CMK (cell line): ENCODE results near the gene ABCA7.

Source experiments
- DNase-seq: peaks from one replicate; pipeline ENCODE4 v3.0.0-alpha.2; 2010; ENCODE audit warnings: low read depth

The ABCA7 gene

DNA sequence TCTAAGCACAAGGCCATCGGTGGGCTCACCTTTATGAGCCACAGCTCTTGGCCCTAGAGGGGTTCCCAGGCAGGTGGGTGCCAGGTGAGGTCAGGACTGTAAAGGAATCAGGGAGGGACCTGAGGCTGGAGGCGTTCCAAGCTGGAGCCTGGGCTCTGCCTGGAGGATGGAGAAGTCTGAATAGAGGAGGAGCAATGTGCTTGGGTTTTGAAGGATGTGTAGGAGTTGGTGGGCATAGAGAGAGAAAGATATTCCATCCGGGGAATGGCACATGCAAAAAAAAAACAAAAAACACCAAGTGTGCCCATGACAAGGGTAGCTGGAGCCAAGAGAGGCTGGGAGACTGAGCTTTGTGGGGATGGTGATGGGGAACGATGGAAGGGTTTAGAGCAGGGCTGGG is 37.3 kb upstream of the ABCA7 start:
- no peak for DNase-seq

DNA sequence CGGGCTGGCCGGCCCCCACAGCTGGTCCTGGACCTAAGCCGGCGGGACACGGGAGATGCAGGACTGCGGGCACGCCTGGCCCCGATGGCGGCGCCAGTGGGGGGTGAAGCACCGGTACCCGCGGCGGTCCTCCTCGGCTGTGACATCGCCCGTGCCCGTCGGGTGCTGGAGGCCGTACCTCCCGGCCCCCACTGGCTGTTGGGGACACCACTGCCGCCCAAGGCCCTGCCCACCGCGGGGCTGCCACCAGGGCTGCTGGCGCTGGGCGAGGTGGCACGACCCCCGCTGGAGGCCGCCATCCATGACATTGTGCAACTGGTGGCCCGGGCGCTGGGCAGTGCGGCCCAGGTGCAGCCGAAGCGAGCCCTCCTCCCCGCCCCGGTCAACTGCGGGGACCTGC is 36.6 kb upstream of the ABCA7 start:
- DNase-seq: no peak

DNA sequence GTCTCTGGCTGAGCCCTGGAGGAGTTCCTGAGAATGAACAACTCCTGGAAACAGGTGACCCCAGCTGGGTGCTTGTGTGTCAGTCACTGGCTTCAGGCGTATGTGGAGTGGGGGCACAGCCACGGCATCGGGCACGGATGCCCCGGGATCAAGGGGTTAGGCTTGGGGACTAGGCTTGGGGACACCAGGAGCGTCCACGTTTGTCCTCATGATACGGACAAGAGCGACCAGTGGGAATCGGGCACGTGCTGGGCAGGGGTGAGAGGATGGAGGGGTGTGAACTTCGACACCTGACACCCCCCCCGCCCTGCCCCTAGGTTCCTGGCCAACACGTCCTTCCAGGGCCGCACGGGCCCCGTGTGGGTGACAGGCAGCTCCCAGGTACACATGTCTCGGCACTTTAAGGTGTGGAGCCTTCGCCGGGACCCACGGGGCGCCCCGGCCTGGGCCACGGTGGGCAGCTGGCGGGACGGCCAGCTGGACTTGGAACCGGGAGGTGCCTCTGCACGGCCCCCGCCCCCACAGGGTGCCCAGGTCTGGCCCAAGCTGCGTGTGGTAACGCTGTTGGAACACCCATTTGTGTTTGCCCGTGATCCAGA is 35.6 kb upstream of the ABCA7 start:
- no peak for DNase-seq

DNA sequence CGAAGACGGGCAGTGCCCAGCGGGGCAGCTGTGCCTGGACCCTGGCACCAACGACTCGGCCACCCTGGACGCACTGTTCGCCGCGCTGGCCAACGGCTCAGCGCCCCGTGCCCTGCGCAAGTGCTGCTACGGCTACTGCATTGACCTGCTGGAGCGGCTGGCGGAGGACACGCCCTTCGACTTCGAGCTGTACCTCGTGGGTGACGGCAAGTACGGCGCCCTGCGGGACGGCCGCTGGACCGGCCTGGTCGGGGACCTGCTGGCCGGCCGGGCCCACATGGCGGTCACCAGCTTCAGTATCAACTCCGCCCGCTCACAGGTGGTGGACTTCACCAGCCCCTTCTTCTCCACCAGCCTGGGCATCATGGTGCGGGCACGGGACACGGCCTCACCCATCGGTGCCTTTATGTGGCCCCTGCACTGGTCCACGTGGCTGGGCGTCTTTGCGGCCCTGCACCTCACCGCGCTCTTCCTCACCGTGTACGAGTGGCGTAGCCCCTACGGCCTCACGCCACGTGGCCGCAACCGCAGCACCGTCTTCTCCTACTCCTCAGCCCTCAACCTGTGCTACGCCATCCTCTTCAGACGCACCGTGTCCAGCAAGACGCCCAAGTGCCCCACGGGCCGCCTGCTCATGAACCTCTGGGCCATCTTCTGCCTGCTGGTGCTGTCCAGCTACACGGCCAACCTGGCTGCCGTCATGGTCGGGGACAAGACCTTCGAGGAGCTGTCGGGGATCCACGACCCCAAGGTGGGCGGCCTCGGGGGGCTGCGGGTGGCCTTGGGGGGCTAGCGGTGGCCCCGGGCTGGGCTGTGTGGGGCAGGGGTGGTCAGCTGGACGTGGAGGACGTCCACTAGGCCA is 34.9 kb upstream of the ABCA7 start:
- no peak for DNase-seq

DNA sequence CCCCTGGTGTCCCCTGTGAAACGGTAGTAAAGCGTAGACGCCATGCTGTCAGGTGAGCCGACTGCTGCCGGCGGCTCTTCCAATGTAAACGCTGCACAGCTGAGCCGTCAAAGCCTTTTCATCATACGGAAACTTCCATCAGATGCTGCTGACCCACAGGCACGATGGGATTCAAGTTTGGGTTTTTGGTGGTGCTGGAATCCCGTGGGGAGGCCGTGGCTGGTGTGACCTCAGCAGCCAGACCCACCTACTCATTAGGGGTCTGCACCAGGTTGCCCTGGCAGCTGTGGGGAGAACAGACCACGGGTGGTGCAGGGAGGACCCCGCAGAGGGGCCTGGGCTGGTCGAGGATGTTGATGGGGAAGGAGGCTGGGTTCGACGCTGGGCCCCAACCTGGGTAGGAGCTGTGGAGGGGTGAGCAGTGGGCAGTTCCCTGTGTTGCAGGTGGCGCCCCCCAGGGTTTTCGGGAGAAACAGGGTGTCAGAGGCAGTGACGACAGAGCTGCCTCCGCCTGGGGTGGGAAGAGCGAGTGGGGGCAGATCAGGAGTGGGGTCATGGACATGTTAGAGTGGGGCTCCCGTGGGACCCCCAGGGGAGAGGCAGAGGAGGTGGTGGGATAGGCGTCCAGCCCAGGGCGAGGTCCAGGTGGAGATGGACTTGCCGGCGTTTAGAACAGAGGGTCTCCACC is 33.1 kb upstream of the ABCA7 start:
- DNase-seq: no peak

DNA sequence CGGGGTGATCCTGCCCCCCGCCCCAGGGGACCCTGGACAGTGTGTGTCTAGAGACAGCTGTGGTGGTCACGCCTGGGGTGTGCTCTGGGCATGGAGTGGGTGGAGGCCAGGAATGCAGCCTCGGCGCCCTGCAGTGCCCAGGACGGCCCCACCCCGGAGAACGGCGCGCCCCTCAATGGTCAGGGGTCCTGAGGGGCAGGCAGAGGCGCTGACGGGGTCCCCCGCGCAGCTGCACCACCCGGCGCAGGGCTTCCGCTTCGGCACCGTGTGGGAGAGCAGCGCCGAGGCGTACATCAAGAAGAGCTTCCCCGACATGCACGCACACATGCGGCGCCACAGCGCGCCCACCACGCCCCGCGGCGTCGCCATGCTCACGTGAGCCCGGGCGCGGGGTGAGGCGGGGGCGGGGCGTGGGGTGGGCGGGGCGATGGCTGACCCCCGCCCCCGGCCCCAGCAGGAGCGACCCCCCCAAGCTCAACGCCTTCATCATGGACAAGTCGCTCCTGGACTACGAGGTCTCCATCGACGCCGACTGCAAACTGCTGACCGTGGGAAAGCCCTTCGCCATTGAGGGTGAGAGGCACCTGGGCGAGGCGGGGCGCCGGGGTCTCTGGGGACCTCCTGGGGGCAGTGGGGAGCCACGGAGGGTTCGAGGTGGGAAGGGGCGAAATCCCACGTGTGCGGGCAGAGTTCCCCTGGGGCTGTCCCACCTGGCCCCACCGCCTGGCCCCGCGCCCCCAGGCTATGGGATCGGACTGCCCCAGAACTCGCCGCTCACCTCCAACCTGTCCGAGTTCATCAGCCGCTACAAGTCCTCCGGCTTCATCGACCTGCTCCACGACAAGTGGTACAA is 32.3 kb upstream of the ABCA7 start:
- no peak for DNase-seq

DNA sequence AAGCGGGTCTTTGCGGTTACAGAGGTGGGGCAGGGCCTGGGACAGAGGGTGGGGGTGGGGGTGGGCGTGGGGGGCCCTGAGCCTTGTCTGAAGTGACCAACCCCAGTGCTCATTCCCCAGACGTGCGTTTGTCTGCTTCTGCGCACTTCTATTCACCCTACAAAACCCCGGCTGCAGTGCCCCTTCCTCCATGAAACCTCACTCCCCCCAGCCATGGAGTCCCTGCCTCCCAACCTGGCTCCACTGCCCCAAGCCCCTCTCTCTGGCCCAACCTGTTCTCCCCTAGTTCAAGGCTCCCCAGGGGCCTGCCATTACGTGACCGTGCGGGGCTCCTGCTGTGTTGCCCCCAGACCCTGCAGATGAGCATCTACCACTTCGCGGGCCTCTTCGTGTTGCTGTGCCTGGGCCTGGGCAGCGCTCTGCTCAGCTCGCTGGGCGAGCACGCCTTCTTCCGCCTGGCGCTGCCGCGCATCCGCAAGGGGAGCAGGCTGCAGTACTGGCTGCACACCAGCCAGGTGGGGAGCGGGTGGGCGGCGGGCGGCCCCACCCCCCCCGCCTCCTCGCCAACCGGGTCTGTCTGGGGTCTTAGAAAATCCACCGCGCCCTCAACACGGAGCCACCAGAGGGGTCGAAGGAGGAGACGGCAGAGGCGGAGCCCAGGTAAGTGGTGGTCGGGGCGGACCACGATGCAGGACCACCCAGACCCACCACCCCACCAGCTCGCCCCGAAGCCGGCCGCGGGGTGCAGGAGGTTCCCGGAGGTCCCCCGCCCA is 31.5 kb upstream of the ABCA7 start:
- DNase-seq: no peak

DNA sequence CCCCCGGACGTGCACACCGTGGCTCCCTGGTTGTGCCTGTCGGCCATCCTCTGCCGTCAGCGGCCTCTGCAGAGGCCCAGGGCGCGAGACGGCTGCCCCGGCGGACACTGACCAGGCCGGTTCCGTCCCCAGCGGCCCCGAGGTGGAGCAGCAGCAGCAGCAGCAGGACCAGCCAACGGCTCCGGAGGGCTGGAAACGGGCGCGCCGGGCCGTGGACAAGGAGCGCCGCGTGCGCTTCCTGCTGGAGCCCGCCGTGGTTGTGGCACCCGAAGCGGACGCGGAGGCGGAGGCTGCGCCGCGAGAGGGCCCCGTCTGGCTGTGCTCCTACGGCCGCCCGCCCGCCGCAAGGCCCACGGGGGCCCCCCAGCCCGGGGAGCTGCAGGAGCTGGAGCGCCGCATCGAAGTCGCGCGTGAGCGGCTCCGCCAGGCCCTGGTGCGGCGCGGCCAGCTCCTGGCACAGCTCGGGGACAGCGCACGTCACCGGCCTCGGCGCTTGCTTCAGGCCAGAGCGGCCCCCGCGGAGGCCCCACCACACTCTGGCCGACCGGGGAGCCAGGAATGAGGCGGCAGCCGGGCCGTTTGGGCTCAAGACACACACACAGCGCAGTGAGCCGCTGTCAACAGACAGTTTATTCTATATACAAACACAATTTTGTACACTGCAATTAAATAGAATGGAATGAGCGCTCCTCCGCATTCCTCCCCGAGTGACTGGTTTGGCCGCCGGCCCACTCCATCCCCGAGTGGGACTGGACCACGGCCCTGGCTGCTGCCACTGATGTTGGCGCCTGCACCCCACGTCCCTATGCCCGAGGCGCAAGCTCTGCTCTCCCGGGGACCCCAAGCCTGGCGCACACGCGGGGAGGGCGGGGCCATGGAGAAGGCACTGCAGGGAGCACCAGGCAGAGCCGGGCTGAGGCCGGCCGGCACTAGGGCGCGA is 30.6 kb upstream of the ABCA7 start:
- no peak for DNase-seq

DNA sequence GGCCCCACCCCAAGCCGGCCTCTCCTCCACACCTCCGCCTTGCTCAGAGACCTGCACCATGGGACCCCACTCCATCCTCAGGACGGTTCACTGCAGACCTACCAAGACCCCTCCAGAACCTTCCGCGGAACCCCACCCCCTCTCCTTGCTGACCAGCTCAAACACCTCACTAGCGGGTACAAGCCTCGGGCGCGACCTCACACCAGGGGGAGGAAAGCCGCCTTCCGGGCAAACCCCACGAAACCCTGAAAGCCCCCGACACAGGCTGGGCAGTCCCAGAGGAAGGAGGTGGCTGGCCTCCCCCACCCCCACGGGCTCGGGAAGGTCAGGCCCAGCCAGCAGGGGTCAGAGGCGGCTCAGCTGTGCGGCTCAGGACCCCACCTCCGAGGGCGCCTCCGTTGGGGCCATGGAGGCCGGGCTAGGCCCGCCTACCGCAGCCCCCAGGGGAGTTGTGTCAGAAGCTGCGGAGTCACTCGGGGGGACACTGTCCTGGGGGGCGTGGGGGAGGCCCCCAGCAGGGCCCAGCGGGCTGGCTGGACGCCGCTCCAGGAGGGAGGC is 29.8 kb upstream of the ABCA7 start:
- DNase-seq: no peak

DNA sequence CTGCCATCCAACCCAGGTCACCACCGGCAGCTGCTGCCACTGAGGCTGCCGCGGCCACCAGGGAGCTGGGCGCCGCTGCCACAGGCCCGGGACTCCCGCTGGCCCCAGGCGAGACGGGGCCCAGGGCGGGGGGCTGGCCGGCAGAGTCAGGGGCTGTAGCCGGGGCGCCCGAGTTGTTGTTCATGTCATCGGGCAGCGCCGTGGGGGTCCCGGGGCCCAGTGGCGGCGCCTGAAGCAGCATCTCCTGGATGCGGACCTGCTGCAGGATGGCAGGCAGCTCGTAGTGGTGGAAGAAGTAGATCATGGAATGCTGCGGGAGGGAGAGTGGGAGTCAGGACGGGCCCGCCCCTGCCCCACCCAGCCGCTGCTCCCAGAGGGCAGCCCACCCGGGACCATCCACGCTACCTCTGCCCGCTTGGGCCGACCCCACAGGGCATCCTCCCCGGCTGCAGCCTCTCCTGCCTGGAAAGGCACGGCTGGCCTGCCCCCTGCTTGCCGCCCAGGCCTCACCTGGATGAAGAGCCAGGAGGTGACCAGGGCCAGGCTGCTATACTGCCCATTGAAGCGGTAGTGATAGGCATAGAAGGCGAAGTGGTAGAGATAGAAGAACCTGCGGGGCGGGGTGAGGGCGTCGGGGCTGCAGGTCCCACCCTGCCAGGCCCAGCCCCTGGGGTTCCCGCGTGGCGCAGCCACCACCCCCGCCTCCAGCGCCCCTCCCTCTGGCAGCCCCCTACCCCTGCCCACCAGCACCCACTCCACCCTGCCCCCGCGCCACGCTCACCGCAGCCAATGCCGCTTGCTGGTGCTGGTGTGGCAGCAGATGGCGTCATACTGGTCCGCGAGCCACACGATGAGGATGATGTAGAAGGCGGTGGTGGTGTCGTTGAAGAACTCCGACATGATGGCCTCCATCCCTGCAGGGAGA is 29.1 kb upstream of the ABCA7 start:
- no peak for DNase-seq

DNA sequence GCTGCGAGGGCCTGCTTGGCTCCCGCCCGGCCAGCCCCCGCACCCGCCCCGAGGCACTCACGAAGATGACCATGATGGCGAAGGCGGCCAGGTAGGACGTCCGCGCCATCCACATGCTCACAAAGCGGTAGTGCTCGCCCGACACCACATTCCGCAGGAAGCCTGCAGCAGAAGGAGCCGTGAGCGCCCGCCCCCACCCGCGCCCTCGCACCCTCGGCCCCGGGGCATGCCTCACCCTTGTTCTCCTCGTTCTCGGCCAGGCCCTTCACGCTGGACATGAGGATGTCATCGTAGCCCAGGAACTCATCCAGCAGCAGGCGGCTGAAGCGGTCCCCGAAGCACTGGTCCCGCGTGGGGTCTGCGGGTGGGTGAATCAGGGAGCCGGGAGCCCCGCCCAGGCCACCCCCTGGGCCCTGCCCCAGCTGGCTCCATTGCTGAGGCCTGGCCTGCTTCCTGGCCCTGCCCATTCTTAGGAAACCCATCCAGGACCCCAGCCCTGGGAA is 28.0 kb upstream of the ABCA7 start:
- DNase-seq: no peak

DNA sequence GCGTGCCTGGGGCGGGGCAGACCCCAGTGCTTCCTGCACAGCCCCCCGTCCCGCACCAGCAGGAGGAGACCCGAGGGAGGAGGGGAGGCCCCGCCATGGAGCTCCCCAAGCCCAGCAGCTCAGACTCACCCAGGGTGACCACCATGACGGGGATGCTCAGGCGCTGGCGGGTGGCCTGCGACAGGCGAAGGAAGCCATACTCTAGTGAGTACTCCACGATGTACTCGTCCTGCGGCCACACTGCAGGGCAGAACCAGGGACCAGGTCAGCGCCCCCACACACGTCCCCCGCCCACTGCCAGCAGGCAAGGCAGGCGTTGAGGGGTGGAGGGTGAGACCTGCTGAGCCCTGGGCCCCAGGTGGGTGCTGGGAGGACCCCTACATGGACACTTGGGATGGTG is 27.6 kb upstream of the ABCA7 start:
- DNase-seq: no peak

DNA sequence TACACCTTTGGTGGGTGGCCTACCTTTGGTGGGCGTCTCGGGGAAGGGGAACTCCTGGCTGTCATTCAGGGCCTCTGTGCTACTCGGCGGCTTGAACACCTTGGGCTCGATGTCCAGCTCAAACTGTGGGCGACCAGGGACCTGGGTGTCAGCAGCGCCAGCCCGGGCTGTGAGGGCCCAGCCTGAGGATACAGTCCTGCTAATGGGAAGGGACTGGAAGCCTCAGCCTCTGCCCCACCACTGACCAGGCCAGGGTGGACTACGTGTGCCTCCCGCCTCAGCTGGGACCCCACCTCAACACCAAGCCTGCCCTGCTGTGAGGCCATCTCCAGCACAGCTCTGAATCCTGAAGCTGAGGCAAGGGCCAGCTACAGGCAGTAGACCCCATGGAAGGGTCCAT is 26.7 kb upstream of the ABCA7 start:
- no peak for DNase-seq

DNA sequence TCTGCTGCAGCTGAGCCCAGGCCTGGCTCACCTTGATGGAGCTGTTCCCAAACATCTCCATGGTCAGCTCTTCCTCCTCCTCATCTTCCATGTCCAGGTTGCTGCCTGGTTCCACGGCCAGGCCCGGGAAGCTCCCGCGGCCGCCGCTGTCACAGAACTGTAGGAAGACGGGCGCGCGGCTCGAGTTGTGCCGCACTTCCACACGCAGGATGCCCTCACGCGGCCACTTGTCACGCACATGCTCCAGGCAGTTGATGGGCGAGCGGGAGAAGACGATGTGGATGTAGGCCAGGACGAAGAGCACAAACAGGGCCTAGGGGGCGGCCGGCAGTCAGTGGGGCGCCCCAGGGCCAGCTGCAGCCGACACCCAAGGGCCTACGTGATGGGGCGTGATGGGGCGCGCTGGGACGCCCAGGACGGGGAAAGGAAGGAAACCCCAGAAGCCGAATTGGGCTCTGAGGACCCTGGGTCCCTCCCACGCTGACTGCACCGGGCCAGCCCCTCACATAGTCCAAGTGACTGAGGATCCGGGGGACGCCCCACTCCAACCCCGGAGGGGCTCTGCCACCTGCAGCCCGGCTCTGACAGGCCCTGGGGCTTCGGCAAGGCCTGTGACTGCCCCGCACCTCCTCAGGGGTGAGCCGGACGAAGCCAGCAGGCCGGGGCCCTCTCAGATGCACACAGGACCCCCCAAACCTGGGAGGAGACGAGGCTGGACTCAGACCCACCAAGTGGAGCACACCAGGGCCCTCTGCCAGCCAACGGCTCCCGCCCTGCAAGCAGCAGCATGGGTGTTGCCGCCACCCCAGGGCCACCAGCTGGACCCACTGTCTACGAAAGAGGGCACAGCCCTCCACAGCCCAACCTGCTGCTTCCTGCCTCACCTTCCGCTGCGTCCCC is 25.5 kb upstream of the ABCA7 start:
- no peak for DNase-seq

DNA sequence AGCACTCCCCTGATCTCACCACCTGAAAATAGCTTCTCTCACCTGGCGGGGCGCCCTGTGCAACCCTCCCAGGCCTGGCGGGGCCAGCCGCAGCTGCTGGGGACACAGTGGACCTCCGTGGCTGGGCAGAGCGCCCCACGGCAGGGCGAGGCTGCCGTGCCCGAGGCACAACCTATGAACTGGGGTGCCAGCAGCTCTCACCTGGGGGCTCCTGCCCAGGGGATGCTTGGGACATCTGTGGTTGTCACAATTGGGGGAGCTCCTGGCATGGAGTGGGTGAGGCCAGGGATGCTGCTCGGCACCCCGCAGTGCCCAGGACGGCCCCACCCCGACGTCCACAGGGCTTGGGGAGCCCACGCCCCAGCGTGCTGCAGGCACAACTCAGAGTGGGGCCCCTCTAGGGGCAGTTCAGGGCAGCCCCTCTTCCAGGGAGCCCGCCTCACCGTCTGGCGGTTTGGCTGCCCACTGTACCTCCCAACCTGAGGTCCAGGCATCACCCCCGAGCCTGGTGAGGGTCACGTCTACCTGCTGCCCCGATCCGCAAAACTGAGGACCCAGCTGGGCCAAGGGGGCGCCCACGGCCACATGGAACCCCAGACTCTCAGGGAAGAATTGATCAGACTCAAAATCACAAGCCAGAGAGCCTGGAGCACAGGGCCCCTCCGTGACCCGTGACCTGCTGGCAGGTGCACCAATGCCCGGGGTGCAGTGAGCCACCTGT is 24.7 kb upstream of the ABCA7 start:
- DNase-seq: no peak

DNA sequence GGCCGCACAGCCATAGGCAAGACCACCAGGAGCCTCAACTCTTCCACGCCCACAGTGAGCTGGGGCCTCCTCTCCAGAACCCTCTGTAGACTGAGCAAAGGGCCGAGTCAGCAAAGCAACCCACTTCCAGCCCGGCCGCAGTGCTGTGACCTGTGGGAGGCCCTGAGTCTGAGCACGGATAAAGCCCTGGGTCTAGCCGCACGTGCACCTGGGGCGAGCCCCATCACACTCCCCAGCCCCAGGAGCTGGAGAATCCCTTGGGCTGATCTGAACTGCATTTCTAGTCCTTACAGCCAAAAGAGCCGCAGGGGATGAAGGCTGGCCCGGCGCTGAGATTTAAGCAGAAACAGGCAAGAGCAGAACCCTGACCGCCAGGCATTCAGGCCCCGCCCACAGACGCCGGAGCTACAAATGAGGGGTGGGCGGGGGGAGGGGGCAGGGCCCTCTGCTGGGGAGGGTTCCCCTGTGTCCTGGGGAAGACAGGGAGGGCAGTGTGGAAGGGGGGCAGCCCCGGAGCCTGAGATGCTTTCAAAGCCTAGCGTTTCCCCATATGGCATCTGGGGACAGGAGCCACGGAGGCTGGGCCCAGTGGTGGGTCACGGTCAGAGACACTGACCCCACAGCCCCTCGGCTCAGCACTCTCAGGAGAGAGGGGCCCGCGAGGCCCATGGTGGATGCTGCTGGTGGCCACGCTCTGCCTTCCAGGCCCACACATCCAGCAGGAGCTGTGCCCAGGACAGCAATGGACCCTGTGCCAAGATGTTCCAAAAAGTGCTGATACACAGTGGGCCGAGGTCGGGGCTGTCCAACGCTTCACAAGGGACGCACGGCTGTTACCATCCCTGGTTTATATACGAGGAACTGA is 23.9 kb upstream of the ABCA7 start:
- no peak for DNase-seq
